K562 (cell line): ENCODE data around the gene TMPRSS6.

Experiments used
- CTCF ChIP-seq, 3 experiments: IDR thresholded peaks in 2 of 3; conservative IDR thresholded peaks in 1 of 3; 2 replicates each; pipeline ENCODE4 v1.5.1; 2011 to 2012; ENCODE audit warnings: low read length in 3 of 3, mild to moderate bottlenecking in 3 of 3, control low read depth in 2 of 3, improper control_type of control experiment in 1 of 3, inconsistent platforms in 1 of 3, low read depth in 1 of 3, mixed read lengths in 1 of 3, moderate library complexity in 1 of 3; ENCODE audit not compliant: insufficient read depth in 2 of 3
- ELK1 ChIP-seq: sonication (generic); formaldehyde crosslinking; IDR thresholded peaks from 2 replicates; pipeline ENCODE4 v1.8.1; 2022; ENCODE audit warnings: missing genetic modification reagents
- FOXM1 ChIP-seq, 2 experiments: fragments of 450-650 bp in 1 of 2; sonication (generic) in 1 of 2; formaldehyde crosslinking in 1 of 2; IDR thresholded peaks; 2 replicates each; pipeline versions ENCODE4 v1.6.1 to v1.9.0; 2017 to 2022; ENCODE audit warnings: low read depth in 2 of 2, mild to moderate bottlenecking in 2 of 2, missing genetic modification reagents in 1 of 2, moderate library complexity in 1 of 2
- HDAC1 ChIP-seq, 2 experiments: fragments of 450-650 bp; IDR thresholded peaks; 2 replicates each; pipeline ENCODE4 v1.6.1; 2016 to 2017; ENCODE audit warnings: inconsistent platforms in 1 of 2, mild to moderate bottlenecking in 1 of 2, moderate library complexity in 1 of 2
- KLF16 ChIP-seq: IDR thresholded peaks from 2 replicates; pipeline ENCODE4 v1.6.1; 2016; ENCODE audit warnings: antibody characterized with exemption
- MAFG ChIP-seq: fragments of 450-650 bp; conservative IDR thresholded peaks from 2 replicates; pipeline ENCODE4 v1.6.1; 2016; ENCODE audit warnings: missing genetic modification characterization, missing compliant biosample characterization
- MAX ChIP-seq: sonication (generic); formaldehyde crosslinking; IDR thresholded peaks from 2 replicates; pipeline ENCODE4 v1.9.0; 2022; ENCODE audit warnings: mild to moderate bottlenecking, missing genetic modification reagents
- MTA1 ChIP-seq: fragments of 450-650 bp; IDR thresholded peaks from 2 replicates; pipeline ENCODE4 v1.6.1; 2017; ENCODE audit warnings: borderline replicate concordance
- POLR2A ChIP-seq: fragments of 450-650 bp; conservative IDR thresholded peaks from 2 replicates; pipeline ENCODE4 v1.6.1; 2016
- POLR2AphosphoS5 ChIP-seq: IDR thresholded peaks from 2 replicates; pipeline ENCODE4 v1.6.1; 2011; ENCODE audit warnings: mild to moderate bottlenecking, low read depth, low read length, moderate library complexity; ENCODE audit not compliant: control insufficient read depth, insufficient read depth
- SMC3 ChIP-seq: conservative IDR thresholded peaks from 2 replicates; pipeline ENCODE4 v1.6.1; 2011; ENCODE audit warnings: low read depth, low read length, improper control_type of control experiment; ENCODE audit not compliant: insufficient read depth
- TRIM28 ChIP-seq: fragments of 450-650 bp; IDR thresholded peaks from 2 replicates; pipeline ENCODE4 v1.6.1; 2017
- ZNF511 ChIP-seq: sonication (generic); formaldehyde crosslinking; IDR thresholded peaks from 2 replicates; pipeline ENCODE4 v1.8.0; 2022; ENCODE audit warnings: mild to moderate bottlenecking, missing genetic modification reagents
- ZNF740 ChIP-seq, 3 experiments: fragments of 200-800 bp in 1 of 3; sonication (Bioruptor generic) in 1 of 3; sonication (generic) in 1 of 3; formaldehyde crosslinking in 1 of 3; IDR thresholded peaks; 2 replicates each; pipeline versions ENCODE4 v1.6.1 to v1.8.0; 2016 to 2022; ENCODE audit warnings: mild to moderate bottlenecking in 2 of 3, missing compliant biosample characterization in 2 of 3, missing genetic modification characterization in 2 of 3, missing genetic modification reagents in 1 of 3

- TF ChIP-seq ELK1 (CRISPR knock-in tag) (no peak), TRIM28 (no peak), HDAC1 (IDR thresholded peaks at IDR 0.05) (no peak), KLF16 (no peak), SMC3 (no peak), ZNF740 (CRISPR knock-in tag; IDR thresholded peaks at IDR 0.05) (no peak), ZNF740 (tag; IDR thresholded peaks at IDR 0.05) (no peak), MTA1 (no peak), CTCF (IDR thresholded peaks at IDR 0.05 in 2 of 3, conservative IDR thresholded peaks at IDR 0.05 in 1 of 3; ENCODE audit: insufficient read depth in 2 of 3, low read depth in 1 of 3, low read length in 3 of 3) (no peak), FOXM1 (IDR thresholded peaks at IDR 0.05; ENCODE audit: low read depth) (no peak), FOXM1 (CRISPR knock-in tag; IDR thresholded peaks at IDR 0.05; ENCODE audit: low read depth) (no peak), MAFG (tag) (no peak), MAX (no peak), POLR2AphosphoS5 (no peak), POLR2A (no peak), ZNF511 (CRISPR knock-in tag) (no peak)
Measured at GRCh38 chr22:37082251-37082873, 27.2 kb downstream of the TMPRSS6 start.
